ENCODE data around the gene NFASC.

NFASC gene

GRCh38 chr1:204834752-204835151 is 35.9 kb upstream of the NFASC start:
- Histone ChIP-seq H3K9me3 (replicated peaks; ENCODE audit: insufficient read depth, low read length) (no peaks in the 10 kb centered on the region), H3K79me2 (ENCODE audit: low read length) (no peaks in the 10 kb centered on the region), H3K27ac (ENCODE audit: low read length) (no peak overlapping the region), H3K4me3 (ENCODE audit: low read length) (no peak overlapping the region), H3K4me2 (ENCODE audit: low read depth, low read length) (no peak overlapping the region), H3K36me3 (replicated peaks; ENCODE audit: insufficient read depth, low read length) (no peaks in the 10 kb centered on the region), H3K4me1 (ENCODE audit: low read length) (no peaks in the 10 kb centered on the region), H3K9me2 (replicated peaks; ENCODE audit: insufficient read depth, low read length) (no peaks in the 10 kb centered on the region), H3K9ac (ENCODE audit: low read length) (no peak overlapping the region), H2AFZ (ENCODE audit: low read length) (no peak overlapping the region), H4K20me1 (ENCODE audit: insufficient read depth, low read length) (no peaks in the 10 kb centered on the region), H3F3A (ENCODE audit: insufficient read depth, low read length) (no peaks in the 10 kb centered on the region), H3K27me3 (replicated peaks; ENCODE audit: insufficient read depth, low read length) (no peaks in the 10 kb centered on the region)
- no peak for DNase-seq
- TF ChIP-seq EZH2 (optimal IDR thresholded peaks at IDR 0.05; ENCODE audit: low read depth, low read length) (no peak), EZH2phosphoT487 (IDR thresholded peaks at IDR 0.05; ENCODE audit: low read length) (no peak), CTCF (IDR thresholded peaks at IDR 0.05; ENCODE audit: low read length) (no peak)

DNA sequence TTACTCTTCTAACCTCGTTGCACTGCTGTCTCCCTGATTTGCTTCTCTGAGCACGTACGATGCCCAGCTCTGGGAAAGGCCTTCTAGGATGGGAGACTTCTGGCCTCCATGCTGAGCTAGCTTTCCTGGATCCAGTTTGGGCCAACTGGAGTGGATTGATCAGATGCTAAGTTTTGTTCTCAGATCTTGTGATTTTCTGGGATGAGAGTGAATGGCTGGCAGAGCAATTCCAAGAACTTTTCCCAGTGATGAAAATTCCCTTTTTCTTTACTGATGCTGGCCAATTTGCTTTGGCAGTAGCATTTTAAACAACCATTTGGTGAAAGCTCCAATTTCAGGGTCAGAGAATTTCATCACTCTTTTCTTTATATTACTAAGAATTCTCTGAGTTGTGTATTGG is 34.9 kb upstream of the NFASC start:
- Histone ChIP-seq H3K4me2 (ENCODE audit: low read depth, low read length) (no peak overlapping the region), H3K4me1 (ENCODE audit: low read length) (peaks cover 1% of the 10 kb centered on the region; the same call in 1 of the 2 replicates), H3K27me3 (replicated peaks; ENCODE audit: insufficient read depth, low read length) (no peaks in the 10 kb centered on the region), H3K9me3 (replicated peaks; ENCODE audit: insufficient read depth, low read length) (no peaks in the 10 kb centered on the region), H3K27ac (ENCODE audit: low read length) (no peak overlapping the region), H3K9ac (ENCODE audit: low read length) (no peak overlapping the region), H3K9me2 (replicated peaks; ENCODE audit: insufficient read depth, low read length) (no peaks in the 10 kb centered on the region), H2AFZ (ENCODE audit: low read length) (no peak overlapping the region), H3K36me3 (replicated peaks; ENCODE audit: insufficient read depth, low read length) (no peaks in the 10 kb centered on the region), H4K20me1 (ENCODE audit: insufficient read depth, low read length) (no peaks in the 10 kb centered on the region), H3K79me2 (ENCODE audit: low read length) (no peaks in the 10 kb centered on the region), H3K4me3 (ENCODE audit: low read length) (no peak overlapping the region), H3F3A (ENCODE audit: insufficient read depth, low read length) (no peaks in the 10 kb centered on the region)
- TF ChIP-seq EZH2 (optimal IDR thresholded peaks at IDR 0.05; ENCODE audit: low read depth, low read length) (no peak), EZH2phosphoT487 (IDR thresholded peaks at IDR 0.05; ENCODE audit: low read length) (no peak), CTCF (IDR thresholded peaks at IDR 0.05; ENCODE audit: low read length) (no peak)
- no peak for DNase-seq

GRCh38 chr1:204836856-204837255 is 33.8 kb upstream of the NFASC start:
- Histone ChIP-seq H3K9me3 (replicated peaks; ENCODE audit: insufficient read depth, low read length) (no peaks in the 10 kb centered on the region), H4K20me1 (ENCODE audit: insufficient read depth, low read length) (no peaks in the 10 kb centered on the region), H2AFZ (ENCODE audit: low read length) (no peak overlapping the region), H3K27me3 (replicated peaks; ENCODE audit: insufficient read depth, low read length) (no peaks in the 10 kb centered on the region), H3K9me2 (replicated peaks; ENCODE audit: insufficient read depth, low read length) (no peaks in the 10 kb centered on the region), H3K79me2 (ENCODE audit: low read length) (no peaks in the 10 kb centered on the region), H3K4me2 (ENCODE audit: low read depth, low read length) (no peak overlapping the region), H3K9ac (ENCODE audit: low read length) (no peak overlapping the region), H3K4me1 (ENCODE audit: low read length) (peaks cover 12% of the 10 kb centered on the region), H3F3A (ENCODE audit: insufficient read depth, low read length) (peaks cover 7% of the 10 kb centered on the region), H3K4me3 (ENCODE audit: low read length) (no peak overlapping the region), H3K27ac (ENCODE audit: low read length) (no peak overlapping the region), H3K36me3 (replicated peaks; ENCODE audit: insufficient read depth, low read length) (no peaks in the 10 kb centered on the region)
- TF ChIP-seq CTCF (IDR thresholded peaks at IDR 0.05; ENCODE audit: low read length), result no peak
- TF ChIP-seq EZH2 (optimal IDR thresholded peaks at IDR 0.05; ENCODE audit: low read depth, low read length), result no peak
- TF ChIP-seq EZH2phosphoT487 (IDR thresholded peaks at IDR 0.05; ENCODE audit: low read length), result no peak
- no peak for DNase-seq

Data from MM.1S (cell line).